Epidermal melanocyte (primary cell): ENCODE data around the gene LAMA3.

Experiments used
- DNase-seq: peaks from one replicate; pipeline ENCODE4 v3.0.0; 2011; ENCODE audit warnings: low spot score; ENCODE audit not compliant: insufficient read length

LAMA3 gene

GRCh38 chr18:23964282-23965238 is 275.3 kb downstream of the LAMA3 start:
- no peak for DNase-seq

DNA sequence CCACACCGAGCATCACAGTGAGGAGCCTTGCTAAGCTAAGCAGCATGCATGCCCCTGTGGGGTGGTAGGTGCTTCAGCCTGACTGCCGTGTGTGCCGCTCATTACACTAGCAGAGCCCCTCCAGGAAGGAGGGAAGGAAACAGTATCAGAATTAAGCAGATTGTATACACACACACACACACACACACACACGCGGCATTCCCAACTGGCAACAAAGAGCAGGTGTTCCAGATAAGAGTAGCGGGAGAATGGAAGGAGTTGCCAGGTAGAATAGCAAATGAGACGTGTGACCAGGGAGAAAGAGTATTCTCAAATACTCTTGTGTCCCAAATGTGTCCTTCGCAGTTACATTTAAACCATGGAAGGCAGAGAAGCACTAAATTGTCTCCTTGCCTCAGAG is 277.7 kb downstream of the LAMA3 start:
- DNase-seq: no peak

DNA sequence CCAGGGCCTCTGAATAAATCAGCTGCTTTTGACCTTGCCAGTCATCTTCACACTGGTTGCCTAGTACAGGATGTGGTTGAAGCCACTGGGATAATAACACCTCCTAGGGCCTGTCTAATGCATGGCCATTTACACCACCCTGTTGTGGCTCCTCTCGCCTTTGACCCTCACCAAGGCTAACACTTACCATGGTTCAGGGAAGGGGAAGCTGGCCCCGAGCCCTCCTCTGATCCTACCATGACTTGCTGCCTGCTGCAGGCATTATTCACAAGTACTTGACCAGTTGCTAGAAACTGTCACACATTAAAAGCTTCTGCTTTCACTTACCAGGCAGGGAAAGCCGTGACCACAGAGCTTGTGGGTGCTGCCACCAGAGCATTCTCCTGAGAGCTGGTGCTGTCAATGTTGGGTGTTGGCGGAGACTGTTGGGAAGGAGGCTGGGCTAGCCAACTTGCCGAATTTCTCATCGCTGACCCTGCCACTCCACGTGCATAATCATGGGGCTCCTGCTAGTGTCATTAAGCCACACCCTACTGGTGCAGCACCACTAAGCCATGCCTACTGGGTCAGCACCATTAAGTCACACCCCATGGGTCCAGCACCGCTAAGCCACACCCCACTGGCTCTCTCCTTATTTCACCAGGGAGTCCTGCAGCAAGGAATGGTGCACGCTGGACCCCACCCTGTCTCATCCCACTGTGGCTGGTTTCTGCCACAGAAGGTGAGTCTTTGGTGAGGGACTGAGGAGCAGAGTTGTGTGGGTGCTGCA is 278.3 kb downstream of the LAMA3 start:
- DNase-seq: no peak

DNA sequence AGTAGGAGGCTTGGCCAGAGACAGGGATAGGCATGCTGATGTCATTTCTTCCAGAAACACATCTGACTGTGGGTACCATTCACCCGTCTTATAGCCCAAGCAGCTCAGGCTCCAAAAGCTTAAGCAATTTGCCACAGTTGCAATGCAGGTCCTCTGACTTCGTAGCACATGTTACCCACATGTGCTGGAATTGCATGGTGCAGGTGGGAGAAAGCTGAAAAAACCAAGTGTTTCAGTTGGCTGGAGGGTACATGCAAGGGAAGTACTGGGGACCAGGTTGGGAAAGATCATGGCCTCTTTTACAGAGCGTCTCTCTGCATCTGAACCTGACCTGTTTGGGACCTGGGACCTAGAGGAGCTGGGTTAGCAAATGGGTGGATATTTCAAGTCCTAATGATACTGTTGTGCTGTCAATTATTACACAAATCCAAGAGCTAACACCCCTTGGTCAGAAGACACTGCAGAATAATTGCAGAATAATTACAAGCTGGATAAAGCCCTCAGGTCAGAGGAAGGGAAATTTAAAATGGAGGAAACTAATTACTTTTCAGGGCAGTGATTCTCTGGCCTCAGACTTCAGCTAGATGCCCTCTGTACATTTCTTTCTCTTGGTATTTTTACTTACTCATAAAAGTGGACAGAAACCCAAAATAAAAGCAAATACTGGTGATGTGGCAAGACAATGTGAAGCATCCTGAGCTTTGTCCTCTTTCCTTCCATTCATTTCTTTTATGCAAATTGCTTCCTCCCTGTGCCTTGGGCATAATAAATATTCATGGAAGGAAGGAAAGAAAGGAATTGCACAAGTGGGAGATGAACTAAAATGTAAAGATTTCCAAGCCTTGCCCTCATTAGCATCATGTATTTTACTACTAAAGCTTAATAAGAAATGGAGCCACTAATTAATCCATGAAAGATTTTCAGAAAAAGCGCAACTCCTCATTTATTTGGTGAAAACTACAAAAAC is 279.7 kb downstream of the LAMA3 start:
- DNase-seq: no peak

DNA sequence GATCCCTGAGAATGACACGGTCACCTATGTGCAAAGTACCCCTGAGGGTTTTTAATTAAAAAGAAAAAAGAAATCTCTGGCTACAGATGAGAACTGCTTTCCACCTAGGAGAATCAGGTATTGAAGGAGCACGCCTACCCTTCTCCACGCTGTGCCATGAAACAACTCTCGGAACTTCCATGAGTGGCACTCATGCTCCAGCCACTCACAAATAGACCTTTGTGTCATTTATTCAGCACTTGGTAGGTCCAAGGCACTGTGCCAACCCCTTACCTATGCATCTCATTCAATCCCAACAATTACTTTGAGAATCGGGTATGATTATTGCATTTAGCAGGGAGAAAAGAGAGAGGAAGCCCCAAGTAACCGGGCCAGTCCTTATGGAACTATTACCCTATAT is 280.4 kb downstream of the LAMA3 start:
- DNase-seq: no peak

- no peak for DNase-seq
Measured at GRCh38 chr18:23970161-23971096, 281.2 kb downstream of the LAMA3 start.

DNA sequence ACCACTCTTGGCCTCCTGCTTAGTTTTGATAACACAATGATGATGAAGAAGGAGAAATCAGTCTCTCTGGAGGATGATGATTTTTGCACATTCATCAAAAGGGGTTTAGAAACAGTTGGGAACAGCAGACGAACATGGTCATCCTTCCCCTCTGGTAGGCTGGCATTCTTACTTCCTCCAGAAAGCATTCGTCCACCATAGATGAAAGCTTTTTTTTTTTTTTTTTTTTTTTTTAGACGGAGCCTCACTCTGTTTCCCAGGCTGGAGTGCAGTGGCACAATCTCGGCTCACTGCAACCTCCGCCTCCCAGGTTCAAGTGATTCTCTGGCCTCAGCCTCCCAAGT is 281.8 kb downstream of the LAMA3 start:
- DNase-seq: no peak

- no peak for DNase-seq
Measured at GRCh38 chr18:23971666-23972230, 282.5 kb downstream of the LAMA3 start.

GRCh38 chr18:23972453-23972852 is 283.2 kb downstream of the LAMA3 start:
- DNase-seq: no peak

- no peak for DNase-seq
Measured at GRCh38 chr18:23977103-23977502, 287.9 kb downstream of the LAMA3 start.

DNA sequence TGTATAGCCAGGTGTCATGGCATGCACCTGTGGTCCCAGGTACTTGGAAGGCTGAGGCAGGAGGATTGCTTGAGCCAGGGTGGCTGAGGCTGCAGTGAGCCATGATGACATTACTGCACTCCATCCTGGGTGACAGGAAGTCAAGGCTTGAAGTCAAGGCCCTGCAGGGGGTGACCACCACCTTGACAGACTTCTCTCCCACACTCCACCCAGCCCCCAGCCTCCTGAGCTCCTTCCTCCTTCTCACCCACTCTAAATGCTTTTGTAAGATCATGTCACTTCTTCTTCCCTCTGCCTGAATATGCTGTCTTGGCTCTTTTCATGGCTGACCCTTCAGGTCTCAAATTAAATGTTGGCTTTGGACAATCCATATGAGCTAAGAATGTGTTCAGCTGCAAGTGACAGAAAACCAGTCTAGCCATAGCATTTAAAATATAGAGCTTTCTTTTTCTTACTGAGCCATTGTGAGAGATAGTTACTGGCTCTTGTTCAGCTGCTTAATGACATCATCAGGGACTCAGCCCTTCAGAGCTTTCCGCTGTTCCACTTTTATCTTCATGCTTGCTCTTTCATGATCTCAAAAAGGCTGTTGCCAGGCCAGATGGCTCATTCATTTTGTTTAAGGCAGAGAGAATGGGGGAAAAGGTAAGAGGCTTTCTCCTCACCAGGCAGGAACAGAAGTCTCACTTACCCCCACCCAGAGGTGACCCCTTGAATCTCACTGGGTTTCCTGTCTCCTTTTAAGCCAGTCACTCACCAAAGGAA is 288.6 kb downstream of the LAMA3 start:
- no peak for DNase-seq

DNA sequence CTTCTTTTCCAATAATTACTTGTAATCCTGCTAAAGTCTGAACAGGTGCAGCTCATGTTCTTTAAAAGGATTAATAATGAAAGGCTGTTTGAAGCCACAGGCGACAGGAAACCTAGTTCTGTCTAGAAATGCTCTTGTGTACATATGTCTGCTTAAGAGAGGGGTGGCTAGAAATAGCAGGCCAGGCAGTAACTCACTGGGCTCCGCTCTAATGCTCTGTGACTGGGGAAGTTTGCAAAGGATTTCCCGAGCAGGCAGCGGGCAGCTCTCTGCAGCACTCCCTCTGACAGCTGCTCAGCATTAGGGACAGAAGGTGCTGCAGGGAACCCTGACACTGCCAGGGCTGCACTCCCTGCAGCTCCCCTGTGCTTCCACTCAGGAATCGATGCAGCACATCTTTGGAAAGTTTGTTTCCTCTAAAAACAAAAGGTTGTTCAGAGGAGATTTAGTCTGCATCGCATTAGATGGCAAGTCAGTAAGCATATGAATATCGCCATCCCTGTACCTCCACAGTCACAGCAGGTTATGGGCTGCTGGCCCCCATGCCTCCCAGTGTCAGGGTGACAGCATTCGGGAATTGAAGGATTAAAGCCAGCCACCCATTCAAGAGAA is 292.2 kb downstream of the LAMA3 start:
- no peak for DNase-seq

GRCh38 chr18:23982155-23983079 is 293.2 kb downstream of the LAMA3 start:
- DNase-seq: no peak

DNA sequence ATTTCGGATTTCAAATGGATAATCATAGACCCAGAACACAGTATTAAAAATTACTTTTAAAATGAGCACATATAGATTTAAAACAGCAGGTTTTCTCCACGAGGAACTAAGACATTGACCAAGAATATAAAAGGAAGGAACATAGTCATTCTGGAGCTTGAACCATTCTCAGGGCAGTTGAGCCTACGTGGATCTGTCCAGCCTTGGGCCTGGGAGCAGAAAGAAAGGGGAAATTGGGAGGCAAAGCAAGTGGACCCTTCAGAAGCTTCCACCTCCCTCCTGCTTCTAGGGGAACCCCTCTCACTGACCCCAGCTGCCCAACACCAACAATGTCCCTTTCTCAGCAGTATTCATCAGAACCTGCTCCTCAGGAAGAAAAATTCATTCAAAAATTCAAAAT is 293.9 kb downstream of the LAMA3 start:
- no peak for DNase-seq

DNA sequence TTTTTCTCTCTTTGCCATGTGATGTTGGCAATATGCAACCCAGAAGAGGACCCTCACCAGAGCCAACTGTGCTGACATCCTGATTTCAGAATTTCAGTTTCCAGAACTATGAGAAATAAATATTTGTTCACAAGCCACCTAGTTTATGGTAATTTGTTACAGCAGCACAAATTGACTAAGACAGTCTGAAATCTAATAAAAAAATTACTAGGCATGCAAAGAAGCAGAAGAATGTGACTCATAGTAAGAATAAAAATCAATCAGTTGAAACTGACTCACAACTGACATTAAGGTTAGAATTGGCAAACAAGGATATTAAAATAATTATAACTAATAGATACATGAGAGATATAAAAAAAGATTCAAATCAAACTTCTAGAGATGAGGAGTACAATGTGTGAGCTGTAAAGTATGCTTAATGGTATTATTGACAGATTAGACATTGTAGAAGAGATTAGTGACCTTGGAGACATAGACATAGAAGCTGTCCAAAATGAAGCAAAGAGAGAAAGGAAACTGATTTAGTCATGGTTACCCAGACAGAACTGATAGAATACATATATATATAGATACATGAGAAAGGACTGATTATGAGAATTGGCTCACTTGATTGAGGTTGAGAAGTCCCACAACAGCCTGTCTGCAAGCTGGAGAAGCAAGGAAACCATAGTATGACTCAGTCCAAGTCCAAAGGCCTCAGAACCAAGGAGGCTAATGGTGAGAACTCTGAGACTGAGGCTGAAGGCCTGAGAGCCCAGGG is 297.5 kb downstream of the LAMA3 start:
- DNase-seq: no peak

GRCh38 chr18:23990474-23991410 is 301.5 kb downstream of the LAMA3 start:
- DNase-seq: no peak
